Upper lobe of left lung (tissue), 4 donors: ENCODE results near the gene SEMA6C.

Source experiments
- CTCF ChIP-seq, 6 experiments: fragments of 450-650 bp in 4 of 6; fragments of 200-600 bp in 2 of 6; sonication (generic) in 2 of 6; IDR thresholded peaks; one replicate each; pipeline ENCODE4 v1.5.1; 2016 to 2019; ENCODE audit warnings: antibody characterized with exemption in 6 of 6
- EP300 ChIP-seq, 4 donors: sonication (generic); formaldehyde crosslinking; IDR thresholded peaks; one replicate each; pipeline ENCODE4 v1.5.1; 2017; ENCODE audit warnings: antibody characterized with exemption in 4 of 4, control low read depth in 2 of 4
- POLR2A ChIP-seq, 4 donors: fragments of 450-650 bp; IDR thresholded peaks; one replicate each; pipeline ENCODE4 v1.5.1; 2016 to 2017; ENCODE audit warnings: antibody characterized with exemption in 4 of 4, mild to moderate bottlenecking in 2 of 4

GRCh38 chr1:151124763-151125403 lies 21.5 kb downstream of the SEMA6C start:
- TF ChIP-seq CTCF (IDR thresholded peaks at IDR 0.05) (no peak), POLR2A (IDR thresholded peaks at IDR 0.05) (no peak), EP300 (IDR thresholded peaks at IDR 0.05) (no peak)
